ENCODE data around the gene SLC25A6. TPM values are rescaled to one million over a fixed set of nuclear protein-coding genes. Genes with fewer than 3 reads are reported as not detected.
"Not testable (repeated sequence)": the region's sequence is repeated elsewhere in the genome, so short reads cannot be mapped to it uniquely, and the experiment has no call there.

SLC25A6 gene
- total RNA-seq, 1 experiment from 2014 or later: 161 TPM

GRCh38 chrX:1355131-1356046, 36.5 kb downstream of the SLC25A6 start:
- no TSS peak for BruUV-seq (replicated peaks)
- Mint-ChIP-seq H3K4me3 (ENCODE audit: low read depth, unreplicated experiment) (no peak overlapping the region), H3K9me3 (ENCODE audit: low read depth, unreplicated experiment) (no peaks in the 10 kb centered on the region), H3K27ac (ENCODE audit: unreplicated experiment) (no peak overlapping the region), H3K36me3 (ENCODE audit: insufficient read depth, unreplicated experiment) (peaks cover 10% of the 10 kb centered on the region), H3K4me1 (ENCODE audit: low read depth, unreplicated experiment) (no peaks in the 10 kb centered on the region), H3K27me3 (ENCODE audit: unreplicated experiment) (peaks cover 9% of the 10 kb centered on the region)
- CTCF ChIA-PET: no interaction called here
- intact Hi-C loops (cut with micrococcal nuclease; ENCODE audit: unreplicated experiment): no loop called here
- no peak for TF ChIP-seq CTCF (IDR thresholded peaks at IDR 0.05; ENCODE audit: unreplicated experiment)
- no peak for DNase-seq

- no peaks in the 10 kb centered on the region for H3K9me3 Mint-ChIP-seq (ENCODE audit: low read depth, unreplicated experiment)
- TF ChIP-seq CTCF (IDR thresholded peaks at IDR 0.05; ENCODE audit: unreplicated experiment): no peak
- H3K4me3 Mint-ChIP-seq (ENCODE audit: low read depth, unreplicated experiment): no peak overlapping the region
- CTCF ChIA-PET: no interaction called here
- intact Hi-C loops (cut with micrococcal nuclease; ENCODE audit: unreplicated experiment): no loop called here
- no peak for DNase-seq
- H3K36me3 Mint-ChIP-seq (ENCODE audit: insufficient read depth, unreplicated experiment): peaks cover 10% of the 10 kb centered on the region
- H3K27ac Mint-ChIP-seq (ENCODE audit: unreplicated experiment): no peak overlapping the region
- H3K27me3 Mint-ChIP-seq (ENCODE audit: unreplicated experiment): no peaks in the 10 kb centered on the region
- no TSS peak for BruUV-seq (replicated peaks)
- H3K4me1 Mint-ChIP-seq (ENCODE audit: low read depth, unreplicated experiment): no peaks in the 10 kb centered on the region
Measured at GRCh38 chrX:1354036-1355019, 37.6 kb downstream of the SLC25A6 start.

GRCh38 chrX:1351981-1352714, 39.8 kb downstream of the SLC25A6 start:
- DNase-seq: no peak
- CTCF ChIA-PET: no interaction called here
- H3K27ac Mint-ChIP-seq (ENCODE audit: unreplicated experiment): no peak overlapping the region
- peaks cover 10% of the 10 kb centered on the region for H3K36me3 Mint-ChIP-seq (ENCODE audit: insufficient read depth, unreplicated experiment)
- BruUV-seq (replicated peaks): no TSS peak
- TF ChIP-seq CTCF (IDR thresholded peaks at IDR 0.05; ENCODE audit: unreplicated experiment): no peak
- H3K27me3 Mint-ChIP-seq (ENCODE audit: unreplicated experiment): no peaks in the 10 kb centered on the region
- no peaks in the 10 kb centered on the region for H3K4me1 Mint-ChIP-seq (ENCODE audit: low read depth, unreplicated experiment)
- H3K4me3 Mint-ChIP-seq (ENCODE audit: low read depth, unreplicated experiment): no peak overlapping the region
- intact Hi-C loops (cut with micrococcal nuclease; ENCODE audit: unreplicated experiment): no loop called here
- H3K9me3 Mint-ChIP-seq (ENCODE audit: low read depth, unreplicated experiment): no peaks in the 10 kb centered on the region

GRCh38 chrX:1349606-1350005, 42.3 kb downstream of the SLC25A6 start:
- H3K36me3 Mint-ChIP-seq (ENCODE audit: insufficient read depth, unreplicated experiment); H3K27ac Mint-ChIP-seq (ENCODE audit: unreplicated experiment); DNase-seq; H3K4me1 Mint-ChIP-seq (ENCODE audit: low read depth, unreplicated experiment); intact Hi-C loops (cut with micrococcal nuclease; ENCODE audit: unreplicated experiment); H3K27me3 Mint-ChIP-seq (ENCODE audit: unreplicated experiment); CTCF ChIA-PET; BruUV-seq (replicated peaks); H3K4me3 Mint-ChIP-seq (ENCODE audit: low read depth, unreplicated experiment); H3K9me3 Mint-ChIP-seq (ENCODE audit: low read depth, unreplicated experiment): not testable (repeated sequence)
